ENCODE measurements around the gene FECH. TPM values are rescaled to one million over a fixed set of nuclear protein-coding genes. Genes with fewer than 3 reads are reported as not detected.
A peak's percentile ranks its signal among the peaks of the same experiment; 100 is the strongest.

FECH gene
- total RNA-seq, 4 donors from 2014 or later = 60.8 to 78.4 (median 70.2) TPM

DNA sequence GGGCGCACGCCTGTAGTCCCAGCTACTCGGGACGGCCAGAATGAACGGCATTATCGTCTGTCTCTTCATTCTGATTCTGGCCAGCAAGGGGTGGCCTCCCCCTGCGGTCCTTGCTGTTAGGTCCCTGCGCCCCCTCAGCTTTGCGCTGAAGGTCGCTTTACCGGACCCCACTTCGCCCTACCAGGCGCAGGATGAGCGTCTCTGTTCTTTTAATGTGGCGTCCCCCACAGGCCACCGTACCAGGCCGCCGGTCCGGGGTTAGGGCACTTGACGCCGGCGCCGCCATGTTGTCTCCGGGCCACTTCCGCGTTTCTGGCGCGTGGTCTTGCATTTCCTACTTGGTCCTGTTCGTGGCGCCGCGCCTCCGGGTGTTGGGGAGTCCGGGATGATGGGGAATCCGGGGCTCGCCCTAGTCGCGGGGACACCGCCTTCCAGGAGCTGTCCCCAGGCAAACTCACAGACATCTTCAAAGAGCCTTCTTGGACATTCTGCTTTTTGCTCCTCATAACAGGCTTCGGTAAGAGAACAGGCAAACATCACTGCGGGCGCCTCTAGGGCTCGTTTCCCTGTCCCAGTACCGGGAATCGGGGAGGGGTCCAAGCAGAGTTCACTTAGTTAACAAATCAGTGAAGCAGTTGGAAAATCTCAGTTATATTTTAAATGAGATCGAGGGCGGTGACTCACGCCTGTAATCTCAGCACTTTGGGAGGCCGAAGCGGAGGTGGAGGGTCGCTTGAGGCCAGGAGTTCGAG is 43.7 kb upstream of the FECH start:
- in situ Hi-C loops (cut with MboI; ENCODE audit: low sequenced_read_pairs in 4 of 4) = loop anchor here in 3 of 4 donors (25.0 kb wide), 2 partner anchors 182 to 482 kb away; partner anchors contain the start of gene ATP8B1 (in 1 of the 3)

DNA sequence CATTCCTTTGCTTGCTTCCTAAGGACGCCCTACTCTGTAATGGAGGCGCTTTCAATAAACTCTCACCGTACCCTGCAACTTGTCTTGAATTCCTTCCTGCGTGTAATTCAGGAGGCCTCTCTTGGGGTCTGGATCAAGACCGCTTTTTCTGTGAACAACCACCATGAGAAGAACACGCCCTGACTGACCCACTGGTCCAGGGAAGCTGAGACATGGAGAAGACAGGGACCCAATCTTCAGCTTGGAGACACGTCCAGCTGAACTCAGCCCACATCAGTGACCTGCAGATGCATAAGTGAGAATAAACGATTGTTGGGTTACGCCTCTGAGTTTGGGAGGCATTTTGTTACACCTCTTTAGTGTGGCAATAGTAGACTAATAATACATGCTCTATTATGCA is 42.9 kb upstream of the FECH start:
- Histone ChIP-seq H3K9me3 (no peaks in the 10 kb centered on the region), H3K4me3 (peak overlapping the region; percentile 60 to 75 (median 68)), H3K27me3 (no peaks in the 10 kb centered on the region), H3K4me1 (no peaks in the 10 kb centered on the region), H3K27ac (peak overlapping the region in 3 of 4 donors; percentile 77 to 86 (median 80)), H3K36me3 (no peaks in the 10 kb centered on the region)
- DNase-seq (no peak), ATAC-seq (no peak)
- intact Hi-C loops (cut with DNase I; ENCODE audit: low total_unique reads) = loop anchor here (10.0 kb wide), 2 partner anchors 145 to 685 kb away; no protein-coding TSS in a partner anchor
- TF ChIP-seq POLR2A (IDR thresholded peaks at IDR 0.05) = no peak
- TF ChIP-seq, protein P1, sequence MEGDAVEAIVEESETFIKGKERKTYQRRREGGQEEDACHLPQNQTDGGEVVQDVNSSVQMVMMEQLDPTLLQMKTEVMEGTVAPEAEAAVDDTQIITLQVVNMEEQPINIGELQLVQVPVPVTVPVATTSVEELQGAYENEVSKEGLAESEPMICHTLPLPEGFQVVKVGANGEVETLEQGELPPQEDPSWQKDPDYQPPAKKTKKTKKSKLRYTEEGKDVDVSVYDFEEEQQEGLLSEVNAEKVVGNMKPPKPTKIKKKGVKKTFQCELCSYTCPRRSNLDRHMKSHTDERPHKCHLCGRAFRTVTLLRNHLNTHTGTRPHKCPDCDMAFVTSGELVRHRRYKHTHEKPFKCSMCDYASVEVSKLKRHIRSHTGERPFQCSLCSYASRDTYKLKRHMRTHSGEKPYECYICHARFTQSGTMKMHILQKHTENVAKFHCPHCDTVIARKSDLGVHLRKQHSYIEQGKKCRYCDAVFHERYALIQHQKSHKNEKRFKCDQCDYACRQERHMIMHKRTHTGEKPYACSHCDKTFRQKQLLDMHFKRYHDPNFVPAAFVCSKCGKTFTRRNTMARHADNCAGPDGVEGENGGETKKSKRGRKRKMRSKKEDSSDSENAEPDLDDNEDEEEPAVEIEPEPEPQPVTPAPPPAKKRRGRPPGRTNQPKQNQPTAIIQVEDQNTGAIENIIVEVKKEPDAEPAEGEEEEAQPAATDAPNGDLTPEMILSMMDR (IDR thresholded peaks at IDR 0.05 in 4 of 5, conservative IDR thresholded peaks at IDR 0.05 in 1 of 5) = no peak
- in situ Hi-C loops (cut with MboI; ENCODE audit: low sequenced_read_pairs in 4 of 4) = loop anchor here in 3 of 4 donors (25.0 kb wide), 2 partner anchors 183 to 483 kb away; partner anchors contain the start of gene ATP8B1 (in 1 of the 3)

More for the DNA sequence above, 43.7 kb upstream of the FECH start:
- DNase-seq (peak; percentile 95), ATAC-seq (peak; percentile 99 to 100)
- Histone ChIP-seq H3K27me3 (no peaks in the 10 kb centered on the region), H3K9me3 (no peaks in the 10 kb centered on the region), H3K36me3 (no peaks in the 10 kb centered on the region), H3K4me3 (peak overlapping the region; percentile 60 to 75 (median 68)), H3K4me1 (peaks cover 0 to 2% of the 10 kb centered on the region in 2 donors), H3K27ac (peak overlapping the region; percentile 71 to 86 (median 78))
- TF ChIP-seq, protein P1 (IDR thresholded peaks at IDR 0.05 in 4 of 5, conservative IDR thresholded peaks at IDR 0.05 in 1 of 5) = peak; percentile 60 to 82 (median 62)
- TF ChIP-seq POLR2A (IDR thresholded peaks at IDR 0.05) = peak in 1 of 2 donors; percentile 12
- intact Hi-C loops (cut with DNase I; ENCODE audit: low total_unique reads) = loop anchor here (1.0 to 10.0 kb wide), 6 partner anchors 9 to 1507 kb away; partner anchors contain the start of genes MALT1, NARS1, NEDD4L and SEC11C

DNA sequence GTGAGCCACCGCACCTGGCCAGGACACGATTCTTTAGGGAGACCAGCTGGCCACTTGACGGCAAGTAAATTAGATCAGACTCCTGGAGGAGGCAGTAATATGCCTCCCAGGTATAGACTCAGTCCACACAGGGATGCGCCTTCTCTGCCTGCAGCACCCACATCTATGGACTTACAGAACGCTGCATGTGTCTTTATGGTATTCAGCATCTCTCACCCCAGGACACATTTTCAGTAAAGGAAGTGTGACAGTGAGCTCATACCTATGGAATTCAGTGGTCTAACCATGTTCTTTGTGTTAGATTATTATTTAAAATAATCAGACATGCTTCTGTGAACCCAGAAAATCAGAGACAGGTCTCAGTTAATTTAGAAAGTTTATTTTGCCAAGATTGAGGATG is 41.0 kb upstream of the FECH start:
- intact Hi-C loops (cut with DNase I; ENCODE audit: low total_unique reads) = loop anchor here (10.0 kb wide), 2 partner anchors 147 to 687 kb away; no protein-coding TSS in a partner anchor
- Histone ChIP-seq H3K9me3 (no peaks in the 10 kb centered on the region), H3K4me1 (peaks cover 0 to 3% of the 10 kb centered on the region in 2 donors), H3K27ac (no peak overlapping the region), H3K4me3 (no peak overlapping the region), H3K27me3 (no peaks in the 10 kb centered on the region), H3K36me3 (no peaks in the 10 kb centered on the region)
- DNase-seq = no peak
- no peak for ATAC-seq
- in situ Hi-C loops (cut with MboI; ENCODE audit: low sequenced_read_pairs in 4 of 4) = loop anchor here in 3 of 4 donors (25.0 kb wide), 2 partner anchors 185 to 485 kb away; partner anchors contain the start of gene ATP8B1 (in 1 of the 3)
- TF ChIP-seq, protein P1 (IDR thresholded peaks at IDR 0.05 in 4 of 5, conservative IDR thresholded peaks at IDR 0.05 in 1 of 5) = no peak
- no peak for TF ChIP-seq POLR2A (IDR thresholded peaks at IDR 0.05)

DNA sequence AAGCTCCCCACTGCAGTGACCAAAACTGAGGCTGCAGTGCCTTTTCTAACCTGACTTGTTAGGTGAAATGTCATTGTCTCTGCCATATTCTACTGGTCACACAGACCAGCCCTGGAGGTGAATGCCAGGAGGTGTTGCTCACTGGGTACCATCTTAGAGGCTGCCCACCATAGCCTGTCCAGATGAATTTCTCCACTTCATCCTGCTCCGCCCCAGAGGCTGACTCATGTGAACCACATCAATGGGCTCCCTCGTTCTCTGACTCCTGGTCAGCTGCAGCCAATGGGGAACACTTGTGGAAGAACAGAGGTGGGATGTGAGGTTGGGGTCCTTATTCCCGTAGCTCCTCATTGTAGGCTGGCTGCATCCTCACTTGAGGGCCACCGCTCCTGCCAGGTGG is 38.5 kb upstream of the FECH start:
- in situ Hi-C loops (cut with MboI; ENCODE audit: low sequenced_read_pairs in 4 of 4) (loop anchor here in 3 of 4 donors (25.0 kb wide), 2 partner anchors 187 to 487 kb away; partner anchors contain the start of gene ATP8B1 (in 1 of the 3)), intact Hi-C loops (cut with DNase I; ENCODE audit: low total_unique reads) (loop anchor here (5.0 to 10.0 kb wide), 4 partner anchors 150 to 690 kb away; partner anchors contain the start of genes ATP8B1 and ONECUT2)
- H3K27me3 ChIP-seq = no peaks in the 10 kb centered on the region
- H3K27ac ChIP-seq = no peak overlapping the region
- no peak overlapping the region for H3K4me3 ChIP-seq
- H3K9me3 ChIP-seq = no peaks in the 10 kb centered on the region
- H3K4me1 ChIP-seq = peaks cover 11 to 16% of the 10 kb centered on the region in 2 donors
- TF ChIP-seq, protein P1 (IDR thresholded peaks at IDR 0.05 in 4 of 5, conservative IDR thresholded peaks at IDR 0.05 in 1 of 5) = no peak
- no peak for TF ChIP-seq POLR2A (IDR thresholded peaks at IDR 0.05)
- H3K36me3 ChIP-seq = peaks cover 0 to 4% of the 10 kb centered on the region in 2 donors
- DNase-seq = no peak
- no peak for ATAC-seq

Measured in gastrocnemius medialis (tissue), 4 donors.